CD4-positive, alpha-beta T cell treated with Interleukin-15 for 4 hours (primary cell): ENCODE results near the gene LRRK1.

Source experiments
- DNase-seq: peaks from one replicate; pipeline ENCODE4 v3.0.0-alpha.2; 2020; ENCODE audit warnings: low spot score

LRRK1 gene

DNA sequence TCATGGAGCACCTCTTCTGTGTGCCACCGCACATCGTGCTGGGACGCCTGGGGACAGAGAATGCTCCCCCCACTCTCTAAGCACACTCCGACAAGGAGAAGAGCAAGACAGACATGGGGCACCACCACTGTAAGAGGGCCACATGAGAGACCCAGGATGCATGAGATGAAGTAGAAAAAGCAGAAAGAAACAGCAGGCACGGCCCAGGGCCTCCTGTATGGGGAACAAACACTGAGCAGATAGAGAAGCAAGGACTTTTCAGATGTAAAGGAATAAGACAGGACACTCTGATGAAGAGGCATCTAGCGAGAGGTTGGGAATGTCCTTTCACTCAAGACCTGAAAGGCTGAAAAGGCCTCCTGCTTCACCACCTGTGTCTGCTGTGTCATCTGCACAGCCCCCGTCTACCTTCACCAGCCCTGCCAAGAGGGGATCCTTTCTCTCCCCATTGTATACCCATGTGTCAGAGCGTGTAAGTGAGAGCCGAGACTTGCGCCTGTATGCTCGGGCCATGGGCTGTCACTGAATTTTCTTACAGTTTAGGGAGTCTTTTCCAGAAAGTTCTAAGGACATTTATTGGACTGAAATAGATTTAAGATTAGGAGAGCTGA lies 125.6 kb downstream of the LRRK1 start:
- no peak for DNase-seq

DNA sequence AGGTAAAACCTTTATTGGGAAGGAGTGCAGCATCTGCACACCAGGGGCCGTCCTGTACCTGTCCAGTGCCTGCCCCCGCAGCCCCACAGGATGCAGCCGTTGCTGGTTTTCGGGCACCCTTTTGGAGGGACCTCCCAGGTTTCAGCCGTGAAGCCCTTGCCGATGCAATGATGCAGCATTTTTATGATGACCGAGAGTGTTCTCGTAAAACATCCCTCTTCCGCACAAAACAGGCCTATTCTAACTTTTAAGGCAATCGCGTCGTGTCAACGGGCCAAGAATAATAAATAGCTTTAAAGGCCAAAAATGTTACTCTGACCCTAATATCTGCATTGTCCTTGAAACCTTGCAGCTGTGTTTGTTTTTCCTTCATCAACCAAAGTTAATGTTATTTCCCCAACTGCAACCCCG lies 126.1 kb downstream of the LRRK1 start:
- no peak for DNase-seq

DNA sequence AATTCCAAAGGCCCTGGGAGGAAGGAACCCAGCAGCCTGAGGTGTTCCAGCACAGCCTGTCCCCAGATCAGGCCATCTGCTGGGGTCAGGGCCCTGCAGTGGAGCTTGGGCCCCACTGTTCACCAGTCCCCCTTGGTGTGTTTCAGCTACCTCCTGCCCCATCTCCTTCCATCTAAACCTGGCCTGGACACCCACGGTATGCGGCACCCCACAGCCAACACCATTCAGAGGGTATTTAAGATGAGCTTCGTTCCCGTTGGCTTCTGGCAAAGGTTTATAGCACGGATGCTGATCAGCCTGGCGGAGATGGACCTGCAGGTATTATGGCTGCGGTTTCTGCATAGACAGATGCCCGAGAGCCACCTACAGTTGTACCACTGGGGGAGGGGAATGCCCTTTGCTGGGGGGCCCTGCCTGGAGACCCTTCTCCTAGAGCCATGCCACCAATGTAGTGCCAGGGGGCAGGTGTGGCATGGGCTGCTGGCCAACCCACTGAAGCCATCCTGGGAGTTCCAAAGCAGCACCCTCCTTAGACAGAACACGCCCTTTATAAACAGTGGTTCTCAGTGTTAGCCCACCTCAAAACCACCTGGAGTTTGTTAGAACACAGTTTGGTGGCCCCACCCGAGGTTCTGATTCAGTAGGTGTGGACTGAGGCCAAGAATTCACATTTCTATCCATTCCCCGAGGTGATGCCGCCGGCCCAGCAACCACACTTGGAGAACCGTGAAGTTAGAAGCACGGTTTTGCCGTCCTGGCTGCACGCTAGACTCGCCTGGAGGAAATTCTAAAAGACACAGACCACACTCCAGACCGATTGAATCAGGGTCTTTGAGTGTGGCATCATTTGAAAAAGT lies 126.9 kb downstream of the LRRK1 start:
- DNase-seq: no peak

DNA sequence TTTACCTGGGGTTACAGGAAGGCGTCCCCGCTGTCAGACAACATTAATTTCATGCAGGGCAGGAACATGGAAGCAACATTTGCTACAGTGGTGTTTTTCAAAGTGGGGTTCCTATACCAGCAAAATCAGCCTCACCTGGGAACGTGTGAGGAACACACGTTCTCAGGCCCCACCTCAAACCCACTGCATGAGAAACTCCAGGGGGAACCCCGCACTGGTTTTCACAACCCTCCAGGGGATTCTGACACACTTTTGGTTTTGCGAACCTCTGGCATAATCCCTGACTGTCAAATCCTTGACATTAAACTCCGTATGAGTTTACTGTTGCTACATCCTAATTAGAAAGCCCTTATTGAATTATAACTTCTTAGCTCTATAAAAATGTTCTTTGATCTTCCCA lies 127.7 kb downstream of the LRRK1 start:
- no peak for DNase-seq

DNA sequence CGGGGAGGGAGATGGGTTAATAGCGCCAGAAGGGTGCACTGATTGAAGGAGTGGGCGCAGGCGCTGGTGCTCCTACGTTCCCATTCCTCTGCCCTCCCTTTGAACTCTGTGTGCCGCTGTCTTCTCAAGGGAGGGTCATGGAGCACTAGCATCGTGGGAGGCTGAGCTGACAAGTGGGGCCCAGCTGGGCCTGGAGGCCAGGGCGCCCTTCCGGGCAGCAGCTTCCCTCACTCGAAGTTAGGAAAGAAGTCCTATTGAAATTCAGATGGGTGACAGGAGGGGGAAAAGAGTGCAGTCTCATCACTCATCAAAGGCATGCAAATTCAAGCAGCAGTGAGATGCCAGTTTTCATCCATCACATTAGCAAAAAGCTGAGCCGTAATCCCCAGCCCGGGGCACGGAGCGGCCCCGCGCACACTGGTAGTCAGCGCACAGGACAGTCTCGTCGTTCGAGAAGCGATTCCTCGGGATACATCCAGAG lies 128.2 kb downstream of the LRRK1 start:
- no peak for DNase-seq

GRCh38 chr15:101048176-101048575 lies 129.0 kb downstream of the LRRK1 start:
- no peak for DNase-seq

GRCh38 chr15:101048581-101049030 lies 129.4 kb downstream of the LRRK1 start:
- DNase-seq: no peak

GRCh38 chr15:101049282-101049681 lies 130.1 kb downstream of the LRRK1 start:
- no peak for DNase-seq

- no peak for DNase-seq
Measured at GRCh38 chr15:101049856-101050622, 130.9 kb downstream of the LRRK1 start.

GRCh38 chr15:101050623-101051290 lies 131.6 kb downstream of the LRRK1 start:
- no peak for DNase-seq

DNA sequence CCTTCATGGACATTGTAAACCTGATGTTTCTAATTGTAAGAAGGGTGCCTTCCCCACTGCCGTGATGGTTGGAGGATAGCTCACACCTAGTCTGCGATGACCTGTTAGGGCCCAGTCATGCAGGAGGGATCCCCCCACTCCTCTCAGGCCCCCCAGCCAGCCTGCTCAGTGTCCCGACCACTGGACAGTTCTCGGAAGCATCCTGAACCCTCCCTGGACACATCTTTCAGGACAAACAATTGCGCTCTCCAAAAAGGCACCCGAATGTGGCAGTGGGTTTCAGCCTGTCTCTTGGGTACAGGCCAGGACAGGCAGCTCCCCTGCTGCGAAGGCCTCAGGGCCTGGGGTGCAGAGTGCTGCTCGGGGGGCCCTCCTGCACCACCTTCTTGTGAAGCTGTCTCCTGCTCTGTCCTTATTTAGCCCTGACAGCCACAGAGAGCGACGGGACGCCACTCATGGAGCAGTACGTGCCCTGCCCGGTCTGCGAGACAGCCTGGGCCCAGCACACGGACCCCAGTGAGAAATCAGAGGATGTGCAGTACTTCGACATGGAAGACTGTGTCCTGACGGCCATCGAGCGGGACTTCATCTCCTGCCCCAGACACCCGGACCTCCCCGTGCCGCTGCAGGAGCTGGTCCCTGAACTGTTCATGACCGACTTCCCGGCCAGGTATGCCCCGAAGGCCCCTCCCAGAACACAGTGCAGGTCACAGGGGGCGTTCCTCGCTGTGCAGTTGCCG lies 132.3 kb downstream of the LRRK1 start:
- no peak for DNase-seq

- DNase-seq: no peak
Measured at GRCh38 chr15:101052031-101052620, 133.0 kb downstream of the LRRK1 start.

- no peak for DNase-seq
Measured at GRCh38 chr15:101052681-101053121, 133.5 kb downstream of the LRRK1 start.

DNA sequence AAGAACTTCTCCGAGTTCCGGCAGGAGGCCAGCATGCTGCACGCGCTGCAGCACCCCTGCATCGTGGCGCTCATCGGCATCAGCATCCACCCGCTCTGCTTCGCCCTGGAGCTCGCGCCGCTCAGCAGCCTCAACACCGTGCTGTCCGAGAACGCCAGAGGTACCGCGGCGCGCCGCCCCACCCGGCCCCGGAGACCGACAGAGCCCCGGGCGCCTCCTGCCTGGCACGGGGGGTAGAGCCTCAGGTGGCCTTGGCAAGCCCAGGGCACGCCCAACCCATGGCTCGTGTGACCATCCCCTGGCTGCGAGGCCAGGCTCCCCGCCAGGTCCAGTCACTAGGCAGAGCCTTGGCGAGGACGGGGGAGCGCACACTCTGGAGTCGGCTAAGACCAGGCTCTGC lies 134.1 kb downstream of the LRRK1 start:
- no peak for DNase-seq

DNA sequence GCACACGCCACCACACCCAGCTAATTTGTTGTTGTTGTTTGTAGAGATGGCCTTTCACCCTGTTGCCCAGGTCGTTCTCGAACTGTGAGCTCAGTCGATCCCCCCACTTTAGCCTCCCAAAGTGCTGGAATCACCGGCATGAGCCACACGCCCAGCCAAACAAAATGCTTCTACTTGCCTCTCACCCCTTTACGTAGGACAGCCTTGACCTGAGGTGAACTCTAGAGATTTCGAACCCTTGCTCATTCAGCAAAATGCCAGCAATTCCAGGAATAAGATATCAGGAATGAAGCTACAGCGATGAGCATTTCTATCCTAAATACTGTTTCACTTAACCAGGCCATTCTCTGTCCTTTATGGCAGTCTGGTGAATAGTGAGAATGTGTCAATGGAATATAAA lies 135.0 kb downstream of the LRRK1 start:
- no peak for DNase-seq

GRCh38 chr15:101054991-101055390 lies 135.8 kb downstream of the LRRK1 start:
- DNase-seq: no peak

GRCh38 chr15:101055411-101055810 lies 136.3 kb downstream of the LRRK1 start:
- no peak for DNase-seq

DNA sequence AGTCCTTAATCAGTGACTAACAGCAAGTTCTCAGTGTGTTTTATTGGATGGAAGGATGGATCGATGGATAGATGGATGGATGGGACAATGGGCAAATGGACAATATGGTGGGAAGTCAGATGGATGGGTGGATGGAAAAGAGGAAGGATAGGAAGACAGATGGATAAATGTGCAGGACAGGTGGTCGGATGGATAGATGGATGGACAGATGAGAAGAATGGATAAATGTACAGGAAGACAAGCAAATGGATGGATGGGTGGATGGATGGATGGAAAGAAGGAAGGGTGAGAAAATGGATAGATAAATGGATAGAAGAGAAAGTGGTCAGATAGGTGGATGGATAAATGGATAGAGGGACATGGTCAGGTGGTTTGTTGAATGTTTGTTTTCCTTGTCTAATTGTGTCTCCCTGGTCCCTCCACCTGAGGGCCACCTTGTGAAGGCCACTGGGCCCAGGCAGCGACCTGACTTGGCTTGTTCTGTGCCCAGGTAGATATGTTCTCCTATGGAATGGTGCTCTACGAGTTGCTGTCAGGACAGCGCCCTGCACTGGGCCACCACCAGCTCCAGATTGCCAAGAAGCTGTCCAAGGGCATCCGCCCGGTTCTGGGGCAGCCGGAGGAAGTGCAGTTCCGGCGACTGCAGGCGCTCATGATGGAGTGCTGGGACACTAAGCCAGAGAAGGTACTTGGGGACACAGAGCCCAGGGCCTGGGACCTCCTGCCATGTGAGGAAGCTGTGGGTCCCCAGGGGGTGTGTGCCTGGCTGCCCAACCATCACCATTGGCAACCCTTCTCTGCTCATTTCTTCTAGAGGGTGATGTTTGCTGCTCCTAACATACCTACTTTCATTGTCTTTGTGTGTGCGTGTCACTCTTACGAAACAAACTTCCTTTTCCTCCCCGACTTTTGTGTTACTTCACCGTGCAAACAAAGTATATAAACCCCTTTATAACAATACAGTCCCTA lies 137.5 kb downstream of the LRRK1 start:
- DNase-seq: no peak

- DNase-seq: no peak
Measured at GRCh38 chr15:101057841-101058407, 138.8 kb downstream of the LRRK1 start.
